Measurements from ENCODE around the gene KCNMA1. TPM values are rescaled to one million over a fixed set of nuclear protein-coding genes. Genes with fewer than 3 reads are reported as not detected.

KCNMA1 gene
- total and polyA plus RNA-seq, 10 of the 15 experiments (the other 5 are each of a cell fraction or from before 2014, with no cell fraction given): 8.5 to 77.0 (median 21.3) TPM

- H3K4me3 ChIP-seq: no peak overlapping the region
- H3K27me3 ChIP-seq (replicated peaks in 1 of 2; ENCODE audit: control insufficient read depth in 2 of 2, insufficient read depth in 2 of 2, low read length in 1 of 2): no peaks in the 10 kb centered on the region
- H2AFZ ChIP-seq (ENCODE audit: control insufficient read depth, low read depth, low read length): no peak overlapping the region
- no peak overlapping the region for H3K4me2 ChIP-seq (ENCODE audit: control insufficient read depth, insufficient read depth)
- BruUV-seq (replicated peaks): no TSS peak
- ChIA-PET RAD21 (ENCODE audit: unreplicated experiment) (interaction anchor here (0.6 to 2.9 kb wide), 4 partner anchors 11 to 137 kb away, joined by 3 to 12 read pairs (median 3); no protein-coding TSS in a partner anchor), CTCF (interaction anchor here (0.8 to 2.6 kb wide), 5 partner anchors 8 to 129 kb away, joined by 3 to 9 read pairs (median 3); no protein-coding TSS in a partner anchor), POLR2A (interaction anchor here (0.6 to 1.3 kb wide), 4 partner anchors 11 to 129 kb away, joined by 3 to 5 read pairs (median 4); no protein-coding TSS in a partner anchor), SMC1A (ENCODE audit: uncharacterized antibody, unreplicated experiment) (interaction anchor here (0.8 to 2.3 kb wide), 8 partner anchors 9 to 326 kb away, joined by 3 to 8 read pairs (median 4); no protein-coding TSS in a partner anchor)
- H3K27ac ChIP-seq (ENCODE audit: control insufficient read depth, insufficient read depth): no peak overlapping the region
- H3K9ac ChIP-seq (ENCODE audit: control insufficient read depth, insufficient read depth, low read length): no peak overlapping the region
- in situ Hi-C loops (cut with MboI): no loop called here
- intact Hi-C loops (cut with micrococcal nuclease; ENCODE audit: unreplicated experiment): no loop called here
- TF ChIP-seq BCL11A (IDR thresholded peaks at IDR 0.05; ENCODE audit: low read depth, low read length): no peak
- no peak for TF ChIP-seq POU2F2 (IDR thresholded peaks at IDR 0.05; ENCODE audit: borderline replicate concordance, low read depth, low read length)
- no peak for TF ChIP-seq NR2C2 (IDR thresholded peaks at IDR 0.05; ENCODE audit: borderline replicate concordance, control insufficient read depth, insufficient read length, low read depth)
- no peak for TF ChIP-seq HDAC6 (IDR thresholded peaks at IDR 0.05; ENCODE audit: unreplicated experiment)
- no peak for TF ChIP-seq LARP7 (IDR thresholded peaks at IDR 0.05)
- no peak for TF ChIP-seq MYC (IDR thresholded peaks at IDR 0.05; ENCODE audit: insufficient read depth, insufficient read length, insufficient replicate concordance, low read length, severe bottlenecking)
- no peak for TF ChIP-seq ZNF622 (IDR thresholded peaks at IDR 0.05)
- no peak for TF ChIP-seq E2F4 (IDR thresholded peaks at IDR 0.05; ENCODE audit: low read depth, low read length)
- no peak for TF ChIP-seq NKRF (conservative IDR thresholded peaks at IDR 0.05)
- TF ChIP-seq SIN3A (IDR thresholded peaks at IDR 0.05; ENCODE audit: low read depth, low read length): no peak
- no peak for TF ChIP-seq CREB1 (IDR thresholded peaks at IDR 0.05; ENCODE audit: low read depth)
- no peak for TF ChIP-seq SRF (IDR thresholded peaks at IDR 0.05; ENCODE audit: low read depth in 2 of 2, low read length in 2 of 2)
- TF ChIP-seq DPF2 (IDR thresholded peaks at IDR 0.05): no peak
- TF ChIP-seq PKNOX1 (IDR thresholded peaks at IDR 0.05): no peak
- no peak for TF ChIP-seq RBBP5 (conservative IDR thresholded peaks at IDR 0.05)
- TF ChIP-seq CREM (IDR thresholded peaks at IDR 0.05; ENCODE audit: low read depth): no peak
- no peak for TF ChIP-seq IKZF1 (conservative IDR thresholded peaks at IDR 0.05)
- TF ChIP-seq WRNIP1 (IDR thresholded peaks at IDR 0.05; ENCODE audit: borderline replicate concordance, low read depth, low read length): no peak
- no peak for TF ChIP-seq JUND (IDR thresholded peaks at IDR 0.05; ENCODE audit: low read depth, low read length)
- no peaks in the 10 kb centered on the region for H3K4me1 ChIP-seq (ENCODE audit: control insufficient read depth, insufficient read depth, low read length)
- ATAC-seq: no peak
- H3K79me2 ChIP-seq (ENCODE audit: control insufficient read depth, insufficient read depth, low read length): no peaks in the 10 kb centered on the region
- no peak for DNase-seq (ENCODE audit: low read depth, low spot score)
- no peak for FAIRE-seq
- H3K36me3 ChIP-seq (ENCODE audit: control insufficient read depth in 2 of 2, insufficient read depth in 2 of 2, low read length in 1 of 2): no peaks in the 10 kb centered on the region
- H3K9me3 ChIP-seq (replicated peaks; ENCODE audit: control insufficient read depth, insufficient read depth, low read length): no peaks in the 10 kb centered on the region
- H4K20me1 ChIP-seq (ENCODE audit: control insufficient read depth, insufficient read depth): no peaks in the 10 kb centered on the region
- WGBS (ENCODE audit: insufficient coverage, insufficient replicate concordance, low lambda C conversion rate, missing lambda C conversion rate): 29% methylated on average over 6 of the region's 6 CpGs
Measured at GRCh38 chr10:77511498-77512218, 126.0 kb downstream of the KCNMA1 start.
